GM21381 (cell line): Measurements from ENCODE around the gene AGBL3.

Experiments used
- ATAC-seq: cut with Tn5 transposase; IDR thresholded peaks from one replicate; pipeline ENCODE4 v1.9.1; 2021; ENCODE audit warnings: mild to moderate bottlenecking, moderate library complexity; ENCODE audit not compliant: unreplicated experiment

Gene AGBL3

GRCh38 chr7:134986363-134987251 lies at the start of gene AGBL3:
Gene AGBL3, plus strand, starts transcription at chr7:134986508. Its CDS starts 1,426 bp downstream, at chr7:134987934.
- ATAC-seq = peak; percentile 89

GRCh38 chr7:134936893-134937510 lies 49.3 kb upstream of the AGBL3 start:
- no peak for ATAC-seq

GRCh38 chr7:134938141-134938540 lies 48.2 kb upstream of the AGBL3 start:
- no peak for ATAC-seq

- no peak for ATAC-seq
Observed at GRCh38 chr7:134939136-134939535, 47.2 kb upstream of the AGBL3 start.

GRCh38 chr7:134940729-134941128 lies 45.6 kb upstream of the AGBL3 start:
- no peak for ATAC-seq

GRCh38 chr7:134941185-134941900 lies 45.0 kb upstream of the AGBL3 start:
- no peak for ATAC-seq

- ATAC-seq = no peak
Observed at GRCh38 chr7:134941952-134942351, 44.4 kb upstream of the AGBL3 start.

- no peak for ATAC-seq
Observed at GRCh38 chr7:134942690-134943466, 43.4 kb upstream of the AGBL3 start.

GRCh38 chr7:134943785-134944400 lies 42.4 kb upstream of the AGBL3 start:
- peak; percentile 72 for ATAC-seq

GRCh38 chr7:134945691-134946090 lies 40.6 kb upstream of the AGBL3 start:
- ATAC-seq = no peak

- no peak for ATAC-seq
Observed at GRCh38 chr7:134946260-134946659, 40.0 kb upstream of the AGBL3 start.

- ATAC-seq = no peak
Observed at GRCh38 chr7:134947329-134947728, 39.0 kb upstream of the AGBL3 start.

- no peak for ATAC-seq
Observed at GRCh38 chr7:134947831-134948230, 38.5 kb upstream of the AGBL3 start.

GRCh38 chr7:134948246-134948645 lies 38.1 kb upstream of the AGBL3 start:
- ATAC-seq = no peak

GRCh38 chr7:134948736-134949135 lies 37.6 kb upstream of the AGBL3 start:
- no peak for ATAC-seq

- ATAC-seq = no peak
Observed at GRCh38 chr7:134949171-134949570, 37.1 kb upstream of the AGBL3 start.

- no peak for ATAC-seq
Observed at GRCh38 chr7:134954197-134955082, 31.9 kb upstream of the AGBL3 start.

GRCh38 chr7:134957005-134957404 lies 29.3 kb upstream of the AGBL3 start:
- no peak for ATAC-seq

GRCh38 chr7:134959810-134960209 lies 26.5 kb upstream of the AGBL3 start:
- ATAC-seq = no peak
